ENCODE measurements around the gene NCOA3. TPM values are rescaled to one million over a fixed set of nuclear protein-coding genes. Genes with fewer than 3 reads are reported as not detected.
A peak's percentile ranks its signal among the peaks of the same experiment; 100 is the strongest.

Gene NCOA3
- total RNA-seq, 2 experiments from 2014 or later = 76.4 to 83.4 TPM

DNA sequence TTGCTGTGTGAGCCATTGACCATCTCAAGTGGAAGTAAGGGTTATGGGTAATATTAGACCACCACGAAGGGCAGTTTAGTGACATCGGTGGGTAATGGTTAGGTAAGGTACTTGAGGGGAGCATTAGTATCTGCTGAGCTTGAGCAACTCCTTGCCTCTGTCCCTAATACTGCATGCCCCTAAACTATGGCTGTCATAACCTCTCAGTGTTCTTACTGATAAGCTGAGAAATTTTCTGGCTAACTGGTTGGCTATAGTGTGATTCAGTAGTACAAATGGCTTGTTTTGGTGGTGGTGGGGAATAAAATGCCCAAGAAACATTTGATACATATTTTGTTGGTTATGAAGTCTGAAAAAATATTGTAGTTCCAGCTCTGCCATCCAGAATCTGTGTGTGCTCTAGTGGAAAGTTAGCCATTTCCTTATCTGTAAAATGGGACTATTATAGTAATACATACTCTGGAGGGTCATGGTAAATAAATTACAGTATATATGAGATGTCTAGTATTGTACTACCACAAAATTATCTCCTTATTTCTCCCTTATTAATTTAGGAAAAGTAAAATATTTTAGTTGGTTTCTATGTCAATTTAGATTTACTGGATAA, 113.1 kb downstream of the NCOA3 start:
- Mint-ChIP-seq H3K9me3 (ENCODE audit: low read depth) (peaks cover under 1% of the 10 kb centered on the region), H3K4me3 (no peak overlapping the region), H3K27ac (peak overlapping the region; percentile 78), H3K27me3 (no peaks in the 10 kb centered on the region), H3K4me1 (peaks cover 55% of the 10 kb centered on the region), H3K36me3 (ENCODE audit: low read depth) (peaks cover 39% of the 10 kb centered on the region)
- no peak for ATAC-seq
- no peak for DNase-seq
- intact Hi-C loops (cut with DNase I, micrococcal nuclease) = loop anchor here (5.0 to 10.0 kb wide), 3 partner anchors 113 to 1150 kb away; partner anchors contain the start of genes NCOA3 (in 1 of the 2) and ZMYND8 (in 1 of the 2)
- ChIA-PET CTCF (interaction anchor here (0.5 to 2.5 kb wide), 8 partner anchors 13 to 342 kb away, joined by 3 to 10 read pairs (median 4); no protein-coding TSS in a partner anchor), POLR2A (interaction anchor here (0.7 kb wide), 1 partner anchor 415 kb away, joined by 3 read pairs; no protein-coding TSS in a partner anchor)

GRCh38 chr20:47618479-47618878, 116.8 kb downstream of the NCOA3 start:
- no peak for ATAC-seq
- H3K4me1 Mint-ChIP-seq = peaks cover 38% of the 10 kb centered on the region

DNA sequence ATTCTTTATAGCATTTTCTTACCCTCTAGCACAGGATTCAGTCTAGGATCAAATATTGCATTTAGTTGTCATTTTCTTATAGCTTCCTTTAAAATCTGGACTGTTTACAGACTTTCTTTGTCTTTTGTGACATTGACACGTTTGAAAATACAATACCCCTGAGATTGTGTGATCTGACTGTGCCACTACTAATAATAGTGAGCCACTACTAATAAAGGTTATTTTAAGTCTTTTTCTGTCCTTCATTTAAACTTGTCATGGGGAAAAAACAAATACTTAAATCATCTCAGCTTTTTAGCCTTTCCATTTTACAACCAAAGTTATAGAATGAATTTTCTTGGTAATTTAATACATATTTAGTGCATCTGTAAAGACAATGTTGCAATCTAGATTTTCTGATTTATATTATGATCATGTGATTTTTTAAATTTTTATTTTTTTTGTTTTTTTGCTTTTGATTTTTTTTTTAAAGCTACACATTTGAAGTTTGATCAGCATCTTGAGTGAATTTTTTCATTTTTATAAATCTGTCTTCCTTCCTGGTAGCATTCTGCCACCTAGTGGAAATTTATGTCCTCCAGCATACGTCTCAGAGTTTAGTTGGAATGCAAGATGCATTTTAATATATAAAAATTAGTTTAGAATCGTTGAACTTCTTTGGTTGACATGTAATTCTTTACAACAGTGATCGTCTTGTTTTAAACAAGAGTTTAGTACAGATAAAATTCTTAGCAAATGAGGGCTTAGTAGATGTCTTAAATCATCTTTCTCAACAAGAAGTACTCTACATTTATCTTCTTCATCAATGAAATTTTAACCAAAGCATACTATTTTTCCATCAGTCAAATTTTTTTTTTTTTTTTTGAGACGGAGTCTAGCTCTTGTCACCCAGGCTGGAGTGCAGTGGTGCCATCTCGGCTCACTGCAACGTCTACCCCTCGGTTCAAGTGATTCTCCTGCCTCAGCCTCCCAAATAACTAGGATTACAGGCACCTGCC, 119.4 kb downstream of the NCOA3 start:
- Mint-ChIP-seq H3K4me3 (no peak overlapping the region), H3K36me3 (ENCODE audit: low read depth) (peaks cover 42% of the 10 kb centered on the region), H3K9me3 (ENCODE audit: low read depth) (no peaks in the 10 kb centered on the region), H3K27me3 (no peaks in the 10 kb centered on the region), H3K4me1 (peaks cover 33% of the 10 kb centered on the region), H3K27ac (peak overlapping the region; percentile 79)
- intact Hi-C loops (cut with DNase I, micrococcal nuclease) = loop anchor here (1.0 to 5.0 kb wide), 8 partner anchors 118 to 424 kb away; no protein-coding TSS in a partner anchor
- ChIA-PET POLR2A (interaction anchor here (0.6 kb wide), 2 partner anchors 278 to 421 kb away, joined by 3 to 8 read pairs; no protein-coding TSS in a partner anchor), CTCF (interaction anchor here (0.6 to 5.6 kb wide), 41 partner anchors 10 to 802 kb away, joined by 3 to 58 read pairs (median 4); partner anchors contain the start of genes NCOA3 and ZMYND8)
- DNase-seq (no peak), ATAC-seq (peak; percentile 61)

More at GRCh38 chr20:47618479-47618878, 116.8 kb downstream of the NCOA3 start:
- no peaks in the 10 kb centered on the region for H3K9me3 Mint-ChIP-seq (ENCODE audit: low read depth)
- CTCF ChIA-PET = interaction anchor here (0.6 to 5.6 kb wide), 3 partner anchors 234 to 345 kb away, joined by 4 to 58 read pairs (median 11); no protein-coding TSS in a partner anchor
- POLR2A ChIA-PET = no interaction called here
- H3K4me3 Mint-ChIP-seq = no peak overlapping the region
- intact Hi-C loops (cut with DNase I, micrococcal nuclease) = loop anchor here in 1 of 2 experiments (10.0 kb wide), 1 partner anchor 1146 kb away; no protein-coding TSS in a partner anchor
- DNase-seq = no peak
- H3K27me3 Mint-ChIP-seq = no peaks in the 10 kb centered on the region
- H3K36me3 Mint-ChIP-seq (ENCODE audit: low read depth) = peaks cover 35% of the 10 kb centered on the region
- peak overlapping the region; percentile 51 for H3K27ac Mint-ChIP-seq

- H3K36me3 Mint-ChIP-seq (ENCODE audit: low read depth) = peaks cover 46% of the 10 kb centered on the region
- no peaks in the 10 kb centered on the region for H3K27me3 Mint-ChIP-seq
- intact Hi-C loops (cut with DNase I, micrococcal nuclease) = loop anchor here in 1 of 2 experiments (5.0 kb wide), 1 partner anchor 425 kb away; no protein-coding TSS in a partner anchor
- DNase-seq = no peak
- H3K27ac Mint-ChIP-seq = peak overlapping the region; percentile 8
- POLR2A ChIA-PET = no interaction called here
- H3K4me3 Mint-ChIP-seq = no peak overlapping the region
- ATAC-seq = no peak
- H3K9me3 Mint-ChIP-seq (ENCODE audit: low read depth) = no peaks in the 10 kb centered on the region
- CTCF ChIA-PET = interaction anchor here (0.6 to 5.6 kb wide), 8 partner anchors 12 to 803 kb away, joined by 3 to 58 read pairs (median 18); partner anchors contain the start of gene NCOA3
- H3K4me1 Mint-ChIP-seq = peaks cover 26% of the 10 kb centered on the region
These were observed 120.5 kb downstream of the NCOA3 start for GRCh38 chr20:47622118-47622665.

- ChIA-PET POLR2A (no interaction called here), CTCF (interaction anchor here (0.7 to 2.8 kb wide), 8 partner anchors 9 to 418 kb away, joined by 3 to 20 read pairs (median 3); no protein-coding TSS in a partner anchor)
- no peak for ATAC-seq
These were observed 121.5 kb downstream of the NCOA3 start for GRCh38 chr20:47623206-47623605.

DNA sequence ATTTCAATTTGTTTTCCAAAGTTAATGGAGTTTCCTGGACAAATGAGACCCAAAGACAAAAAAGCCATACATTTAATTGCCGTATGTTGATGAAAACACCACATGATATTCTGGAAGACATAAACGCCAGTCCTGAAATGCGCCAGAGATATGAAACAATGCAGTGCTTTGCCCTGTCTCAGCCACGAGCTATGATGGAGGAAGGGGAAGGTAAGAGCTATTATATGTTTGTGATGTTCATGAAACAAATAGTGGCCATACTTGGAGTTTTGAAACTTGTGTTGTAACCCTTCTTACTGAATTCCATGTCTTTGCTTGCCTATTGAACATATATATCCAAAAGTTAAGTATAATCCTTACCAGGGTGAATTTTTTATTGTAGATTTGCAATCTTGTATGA, 125.9 kb downstream of the NCOA3 start:
- intact Hi-C loops (cut with DNase I, micrococcal nuclease) = no loop called here
- ChIA-PET POLR2A (no interaction called here), CTCF (interaction anchor here (0.9 to 1.2 kb wide), 2 partner anchors 243 to 354 kb away, joined by 3 to 4 read pairs; no protein-coding TSS in a partner anchor)
- no peaks in the 10 kb centered on the region for H3K27me3 Mint-ChIP-seq
- H3K4me1 Mint-ChIP-seq = peaks cover 9% of the 10 kb centered on the region
- no peaks in the 10 kb centered on the region for H3K9me3 Mint-ChIP-seq (ENCODE audit: low read depth)
- H3K27ac Mint-ChIP-seq = no peak overlapping the region
- H3K36me3 Mint-ChIP-seq (ENCODE audit: low read depth) = peaks cover 62% of the 10 kb centered on the region
- ATAC-seq (no peak), DNase-seq (no peak)
- H3K4me3 Mint-ChIP-seq = no peak overlapping the region

More at GRCh38 chr20:47623206-47623605, 121.5 kb downstream of the NCOA3 start:
- DNase-seq = no peak
- Mint-ChIP-seq H3K4me3 (no peak overlapping the region), H3K4me1 (peaks cover 23% of the 10 kb centered on the region), H3K36me3 (ENCODE audit: low read depth) (peaks cover 47% of the 10 kb centered on the region), H3K9me3 (ENCODE audit: low read depth) (no peaks in the 10 kb centered on the region), H3K27ac (no peak overlapping the region), H3K27me3 (no peaks in the 10 kb centered on the region)
- intact Hi-C loops (cut with DNase I, micrococcal nuclease) = loop anchor here in 1 of 2 experiments (5.0 kb wide), 1 partner anchor 426 kb away; no protein-coding TSS in a partner anchor

DNA sequence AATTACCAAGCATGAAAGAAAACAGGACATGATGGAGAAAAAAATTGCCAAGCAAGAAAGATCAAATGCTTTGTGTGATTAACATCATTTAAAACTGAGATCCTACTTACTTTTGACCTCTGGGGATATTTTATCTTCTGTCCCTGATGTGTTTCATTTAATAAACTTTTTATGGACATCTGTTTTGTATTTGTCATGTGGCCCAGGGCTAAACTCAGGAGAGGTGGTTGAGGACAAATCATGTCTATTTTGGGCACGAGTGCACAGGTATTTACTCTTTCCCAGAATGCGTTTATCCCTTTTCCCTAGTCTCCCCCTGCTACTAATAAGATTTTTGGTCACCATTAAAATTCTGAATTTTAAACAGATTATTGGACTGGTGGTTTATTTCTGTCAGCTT, 128.2 kb downstream of the NCOA3 start:
- Mint-ChIP-seq H3K36me3 (ENCODE audit: low read depth) (peaks cover 60% of the 10 kb centered on the region), H3K27me3 (no peaks in the 10 kb centered on the region), H3K9me3 (ENCODE audit: low read depth) (no peaks in the 10 kb centered on the region), H3K4me1 (peaks cover 2% of the 10 kb centered on the region), H3K27ac (no peak overlapping the region), H3K4me3 (no peak overlapping the region)
- no peak for ATAC-seq
- POLR2A ChIA-PET = no interaction called here
- CTCF ChIA-PET = interaction anchor here (1.1 kb wide), 1 partner anchor 246 kb away, joined by 5 read pairs; no protein-coding TSS in a partner anchor
- no peak for DNase-seq
- intact Hi-C loops (cut with DNase I, micrococcal nuclease) = no loop called here

- DNase-seq (no peak), ATAC-seq (no peak)
- ChIA-PET CTCF (interaction anchor here (1.1 to 1.2 kb wide), 2 partner anchors 10 to 247 kb away, joined by 5 read pairs; no protein-coding TSS in a partner anchor), POLR2A (no interaction called here)
- no peaks in the 10 kb centered on the region for H3K9me3 Mint-ChIP-seq (ENCODE audit: low read depth)
- no peaks in the 10 kb centered on the region for H3K27me3 Mint-ChIP-seq
- intact Hi-C loops (cut with DNase I, micrococcal nuclease) = no loop called here
- no peak overlapping the region for H3K4me3 Mint-ChIP-seq
- no peak overlapping the region for H3K27ac Mint-ChIP-seq
- no peaks in the 10 kb centered on the region for H3K4me1 Mint-ChIP-seq
- H3K36me3 Mint-ChIP-seq (ENCODE audit: low read depth) = peaks cover 63% of the 10 kb centered on the region
These were observed 129.4 kb downstream of the NCOA3 start for GRCh38 chr20:47631078-47631477.

GRCh38 chr20:47635256-47635655, 133.6 kb downstream of the NCOA3 start:
- Mint-ChIP-seq H3K9me3 (ENCODE audit: low read depth) (no peaks in the 10 kb centered on the region), H3K27ac (no peak overlapping the region), H3K4me3 (no peak overlapping the region), H3K4me1 (no peaks in the 10 kb centered on the region), H3K36me3 (ENCODE audit: low read depth) (peaks cover 69% of the 10 kb centered on the region), H3K27me3 (no peaks in the 10 kb centered on the region)
- no peak for DNase-seq
- ATAC-seq = no peak
- ChIA-PET CTCF (interaction anchor here (0.8 to 2.8 kb wide), 4 partner anchors 15 to 251 kb away, joined by 3 to 10 read pairs (median 4); no protein-coding TSS in a partner anchor), POLR2A (no interaction called here)
- intact Hi-C loops (cut with DNase I, micrococcal nuclease) = no loop called here

DNA sequence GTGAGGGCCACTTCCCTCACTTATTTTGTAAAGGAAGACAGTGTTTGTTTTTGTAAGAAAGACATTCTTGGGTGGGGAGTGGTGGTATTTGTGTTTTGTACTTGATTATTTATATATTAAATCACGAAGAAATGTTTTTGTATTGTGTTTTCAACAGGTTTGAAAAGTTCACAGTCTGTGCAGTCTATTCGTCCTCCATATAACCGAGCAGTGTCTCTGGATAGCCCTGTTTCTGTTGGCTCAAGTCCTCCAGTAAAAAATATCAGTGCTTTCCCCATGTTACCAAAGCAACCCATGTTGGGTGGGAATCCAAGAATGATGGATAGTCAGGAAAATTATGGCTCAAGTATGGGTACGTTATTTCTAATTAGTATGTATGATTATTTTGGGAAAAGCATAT, 137.2 kb downstream of the NCOA3 start:
- no peak for DNase-seq
- H3K36me3 Mint-ChIP-seq (ENCODE audit: low read depth) = peaks cover 69% of the 10 kb centered on the region
- H3K27me3 Mint-ChIP-seq = no peaks in the 10 kb centered on the region
- ChIA-PET CTCF (no interaction called here), POLR2A (no interaction called here)
- no peaks in the 10 kb centered on the region for H3K9me3 Mint-ChIP-seq (ENCODE audit: low read depth)
- ATAC-seq = no peak
- H3K4me3 Mint-ChIP-seq = no peak overlapping the region
- no peak overlapping the region for H3K27ac Mint-ChIP-seq
- no peaks in the 10 kb centered on the region for H3K4me1 Mint-ChIP-seq
- intact Hi-C loops (cut with DNase I, micrococcal nuclease) = no loop called here

All from activated CD4-positive, alpha-beta T cell treated with anti-CD3 and anti-CD28 coated beads for 36 hours (primary cell).